Fibroblast of lung (primary cell): ENCODE measurements around the gene DPP10.

ENCODE experiments used
- CTCF ChIP-seq, 2 donors: IDR thresholded peaks in 1 of 2; conservative IDR thresholded peaks in 1 of 2; 1 replicate in 1 of 2; 2 replicates in 1 of 2; pipeline ENCODE4 v1.5.1; 2011 to 2012; ENCODE audit warnings: low read length in 2 of 2, control low read depth in 1 of 2, inconsistent platforms in 1 of 2, low read depth in 1 of 2, mild to moderate bottlenecking in 1 of 2
- EZH2 ChIP-seq: IDR thresholded peaks from 2 replicates; pipeline ENCODE4 v1.5.1; 2012; ENCODE audit warnings: low read length, control low read depth, mild to moderate bottlenecking; ENCODE audit errors: missing control alignments

- TF ChIP-seq CTCF (conservative IDR thresholded peaks at IDR 0.05 in 1 of 2, IDR thresholded peaks at IDR 0.05 in 1 of 2; ENCODE audit: low read depth in 1 of 2, low read length in 2 of 2) (no peak), EZH2 (no peak)
These were observed 166.8 kb downstream of the DPP10 start for GRCh38 chr2:114609203-114609602.
